ENCODE data around the gene CEP112. TPM values are rescaled to one million over a fixed set of nuclear protein-coding genes. Genes with fewer than 3 reads are reported as not detected.

Gene CEP112
- total and polyA plus RNA-seq, 2 of the 13 experiments (the other 11 are each of a cell fraction or from before 2014, with no cell fraction given) = 1.2 to 3.4 TPM

GRCh38 chr17:65753348-65753747 is 438.6 kb downstream of the CEP112 start:
- Histone ChIP-seq H2AFZ (ENCODE audit: low read length) (no peak overlapping the region), H3K4me2 (ENCODE audit: low read depth, low read length) (no peak overlapping the region), H3K9me3 (ENCODE audit: low read length) (no peaks in the 10 kb centered on the region), H3K9ac (ENCODE audit: insufficient read depth, low read depth, low read length) (no peak overlapping the region), H3K27me3 (ENCODE audit: control insufficient read depth in 1 of 2, insufficient read depth in 2 of 2, low read length in 2 of 2) (no peaks in the 10 kb centered on the region), H4K20me1 (ENCODE audit: insufficient read depth, low read length) (no peaks in the 10 kb centered on the region), H3K4me1 (ENCODE audit: insufficient read depth, low read length) (peaks cover 55% of the 10 kb centered on the region), H3K27ac (ENCODE audit: extremely low read length, insufficient read depth, low read length) (no peak overlapping the region), H3K36me3 (replicated peaks in 1 of 2; ENCODE audit: control insufficient read depth in 1 of 2, insufficient read depth in 2 of 2, low read length in 2 of 2) (no peaks in the 10 kb centered on the region), H3K79me2 (ENCODE audit: insufficient read depth, low read length) (no peaks in the 10 kb centered on the region), H3K4me3 (replicated peaks in 1 of 3; ENCODE audit: insufficient read depth in 1 of 3, low read depth in 2 of 3, low read length in 3 of 3) (no peak overlapping the region)
- DNase-seq (ENCODE audit: low spot score) = no peak
- FAIRE-seq = no peak
- ChIA-PET POLR2A (no interaction called here), CTCF (ENCODE audit: low intra/inter-chr PET ratio, low total read pairs) (no interaction called here)
- WGBS (ENCODE audit: low lambda C conversion rate) = 82% methylated on average over 4 of the region's 4 CpGs
- ATAC-seq = no peak
- intact Hi-C loops (cut with micrococcal nuclease; ENCODE audit: unreplicated experiment) = loop anchor here (10.0 kb wide), 1 partner anchor 59 kb away; no protein-coding TSS in a partner anchor
- in situ Hi-C loops (cut with HindIII; ENCODE audit: extremely low pct_ligation_motif_present, low pct_unique_long_range_greater_than_20kb) = no loop called here
- BruUV-seq (replicated peaks) = no TSS peak
- TF ChIP-seq HBP1 (CRISPR knock-in tag; IDR thresholded peaks at IDR 0.05; ENCODE audit: low read depth) (no peak), ZNF256 (CRISPR knock-in tag; conservative IDR thresholded peaks at IDR 0.05) (no peak), ZNF556 (CRISPR knock-in tag; IDR thresholded peaks at IDR 0.05; ENCODE audit: borderline replicate concordance) (no peak), PRDM15 (CRISPR knock-in tag; IDR thresholded peaks at IDR 0.05) (no peak), RARG (CRISPR knock-in tag; IDR thresholded peaks at IDR 0.05; ENCODE audit: low read depth) (no peak), NFAT5 (CRISPR knock-in tag; IDR thresholded peaks at IDR 0.05) (no peak), ZNF329 (CRISPR knock-in tag; IDR thresholded peaks at IDR 0.05; ENCODE audit: low read depth) (no peak), HES4 (CRISPR knock-in tag; IDR thresholded peaks at IDR 0.05; ENCODE audit: borderline replicate concordance) (no peak), THYN1 (CRISPR knock-in tag; IDR thresholded peaks at IDR 0.05; ENCODE audit: borderline replicate concordance, low read depth) (no peak), ZNF563 (CRISPR knock-in tag; IDR thresholded peaks at IDR 0.05) (no peak), ZNF639 (CRISPR knock-in tag; conservative IDR thresholded peaks at IDR 0.05) (no peak), TBX3 (IDR thresholded peaks at IDR 0.05; ENCODE audit: borderline replicate concordance) (no peak)

Measured in HepG2 (cell line).